HCT116 (cell line): Measurements from ENCODE around the gene GALNT14.

Source experiments
- EGR1 ChIP-seq: IDR thresholded peaks from 2 replicates; pipeline ENCODE4 v1.6.1; 2012; ENCODE audit warnings: low read depth
- EZH2 ChIP-seq: fragments of 200-600 bp; sonication (generic); IDR thresholded peaks from 2 replicates; pipeline ENCODE4 v1.6.1; 2017; ENCODE audit warnings: antibody characterized with exemption, mixed run types
- POLR2A ChIP-seq: IDR thresholded peaks from 2 replicates; pipeline ENCODE4 v1.7.0; 2011; ENCODE audit warnings: borderline replicate concordance; ENCODE audit not compliant: insufficient read depth, insufficient read length; ENCODE audit errors: extremely low read depth
- POLR2AphosphoS5 ChIP-seq: IDR thresholded peaks from 2 replicates; pipeline ENCODE4 v1.6.1; 2011; ENCODE audit warnings: mild to moderate bottlenecking, low read depth, low read length, moderate library complexity
- RAD21 ChIP-seq: IDR thresholded peaks from 2 replicates; pipeline ENCODE4 v1.6.1; 2012; ENCODE audit warnings: low read depth, mild to moderate bottlenecking
- REST ChIP-seq: IDR thresholded peaks from 2 replicates; pipeline ENCODE4 v1.6.1; 2012; ENCODE audit warnings: low read depth
- SIN3A ChIP-seq: IDR thresholded peaks from 2 replicates; pipeline ENCODE4 v1.6.1; 2012; ENCODE audit warnings: low read depth
- SRF ChIP-seq: IDR thresholded peaks from 2 replicates; pipeline ENCODE4 v1.6.1; 2012; ENCODE audit warnings: low read depth
- YY1 ChIP-seq: IDR thresholded peaks from 2 replicates; pipeline ENCODE4 v1.6.1; 2011; ENCODE audit warnings: low read length, low read depth, moderate library complexity, mild to moderate bottlenecking; ENCODE audit not compliant: insufficient replicate concordance; ENCODE audit errors: extremely low read depth
- TF ChIP-seq, protein P1 (sequence below), 3 experiments: fragments of 200-600 bp in 1 of 3; sonication (generic) in 1 of 3; IDR thresholded peaks in 2 of 3; conservative IDR thresholded peaks in 1 of 3; 2 replicates each; pipeline ENCODE4 v1.5.1; 2012 to 2017; ENCODE audit warnings: low read depth in 2 of 3, low read length in 2 of 3, antibody characterized with exemption in 1 of 3, borderline replicate concordance in 1 of 3, control low read depth in 1 of 3, mild to moderate bottlenecking in 1 of 3, mixed read lengths in 1 of 3, mixed run types in 1 of 3, moderate library complexity in 1 of 3; ENCODE audit not compliant: insufficient read depth in 1 of 3

- TF ChIP-seq POLR2A (no peak), EZH2 (no peak), REST (no peak), YY1 (no peak), SIN3A (no peak), RAD21 (no peak), EGR1 (no peak), POLR2AphosphoS5 (no peak), SRF (no peak)
- TF ChIP-seq, protein P1, sequence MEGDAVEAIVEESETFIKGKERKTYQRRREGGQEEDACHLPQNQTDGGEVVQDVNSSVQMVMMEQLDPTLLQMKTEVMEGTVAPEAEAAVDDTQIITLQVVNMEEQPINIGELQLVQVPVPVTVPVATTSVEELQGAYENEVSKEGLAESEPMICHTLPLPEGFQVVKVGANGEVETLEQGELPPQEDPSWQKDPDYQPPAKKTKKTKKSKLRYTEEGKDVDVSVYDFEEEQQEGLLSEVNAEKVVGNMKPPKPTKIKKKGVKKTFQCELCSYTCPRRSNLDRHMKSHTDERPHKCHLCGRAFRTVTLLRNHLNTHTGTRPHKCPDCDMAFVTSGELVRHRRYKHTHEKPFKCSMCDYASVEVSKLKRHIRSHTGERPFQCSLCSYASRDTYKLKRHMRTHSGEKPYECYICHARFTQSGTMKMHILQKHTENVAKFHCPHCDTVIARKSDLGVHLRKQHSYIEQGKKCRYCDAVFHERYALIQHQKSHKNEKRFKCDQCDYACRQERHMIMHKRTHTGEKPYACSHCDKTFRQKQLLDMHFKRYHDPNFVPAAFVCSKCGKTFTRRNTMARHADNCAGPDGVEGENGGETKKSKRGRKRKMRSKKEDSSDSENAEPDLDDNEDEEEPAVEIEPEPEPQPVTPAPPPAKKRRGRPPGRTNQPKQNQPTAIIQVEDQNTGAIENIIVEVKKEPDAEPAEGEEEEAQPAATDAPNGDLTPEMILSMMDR (IDR thresholded peaks at IDR 0.05 in 2 of 3, conservative IDR thresholded peaks at IDR 0.05 in 1 of 3; ENCODE audit: borderline replicate concordance in 1 of 3, insufficient read depth in 1 of 3, low read depth in 2 of 3, low read length in 2 of 3), result no peak
Measured at GRCh38 chr2:30926606-30927005, 211.6 kb downstream of the GALNT14 start.
